ENCODE data around the gene FMO5. TPM values are rescaled to one million over a fixed set of nuclear protein-coding genes. Genes with fewer than 3 reads are reported as not detected.

Gene FMO5
- total RNA-seq: 2.7 and 3.6 TPM in 2 replicates

GRCh38 chr1:147225193-147225730 is at the start of gene FMO5:
TSS of gene FMO5 (minus strand) at chr1:147225339. CDS start at chr1:147225029, 310 bp downstream.
- H2AFZ ChIP-seq (ENCODE audit: low read length): peak within 1 kb of the TSS; percentile 100
- no peak for TF ChIP-seq CTCF (IDR thresholded peaks at IDR 0.05; ENCODE audit: extremely low read depth, low read depth, low read length)
- no peaks in the 10 kb centered on the region for H3K36me3 ChIP-seq (ENCODE audit: insufficient read depth, low read length)
- H4K20me1 ChIP-seq (ENCODE audit: insufficient read depth, low read length): no peaks in the 10 kb centered on the region
- H3K4me3 ChIP-seq (ENCODE audit: insufficient read depth, low read length): peak within 1 kb of the TSS; percentile 91
- no peaks in the 10 kb centered on the region for H3K9me3 ChIP-seq (ENCODE audit: low read depth, low read length)
- peak within 1 kb of the TSS; percentile 17 for H3K27ac ChIP-seq (ENCODE audit: low read depth, low read length)
- DNase-seq (ENCODE audit: insufficient read length, low spot score, missing footprints): peak; percentile 95
- H3K4me1 ChIP-seq (ENCODE audit: insufficient read depth, low read length): peaks cover 3% of the 10 kb centered on the region
- H3K4me2 ChIP-seq (ENCODE audit: insufficient read depth, low read length): peak within 1 kb of the TSS; percentile 99
- H3K27me3 ChIP-seq (ENCODE audit: insufficient read depth, low read length): no peaks in the 10 kb centered on the region
- no peaks in the 10 kb centered on the region for H3K79me2 ChIP-seq (ENCODE audit: insufficient read depth, low read length)

GRCh38 chr1:147273409-147274336 is 48.5 kb upstream of the FMO5 start:
- Histone ChIP-seq H2AFZ (ENCODE audit: low read length) (peak overlapping the region; percentile 23), H3K79me2 (ENCODE audit: insufficient read depth, low read length) (no peaks in the 10 kb centered on the region), H3K27ac (ENCODE audit: low read depth, low read length) (peak overlapping the region; percentile 89), H3K4me2 (ENCODE audit: insufficient read depth, low read length) (peak overlapping the region; percentile 76), H3K9me3 (ENCODE audit: low read depth, low read length) (no peaks in the 10 kb centered on the region), H3K4me1 (ENCODE audit: insufficient read depth, low read length) (peaks cover 15% of the 10 kb centered on the region), H3K27me3 (ENCODE audit: insufficient read depth, low read length) (no peaks in the 10 kb centered on the region), H4K20me1 (ENCODE audit: insufficient read depth, low read length) (no peaks in the 10 kb centered on the region), H3K4me3 (ENCODE audit: insufficient read depth, low read length) (no peak overlapping the region), H3K36me3 (ENCODE audit: insufficient read depth, low read length) (peaks cover 46% of the 10 kb centered on the region)
- peak; percentile 57 for TF ChIP-seq CTCF (IDR thresholded peaks at IDR 0.05; ENCODE audit: extremely low read depth, low read depth, low read length)
- peak; percentile 69 for DNase-seq (ENCODE audit: insufficient read length, low spot score, missing footprints)

GRCh38 chr1:147272042-147272441 is 46.9 kb upstream of the FMO5 start:
- H3K36me3 ChIP-seq (ENCODE audit: insufficient read depth, low read length): peaks cover 60% of the 10 kb centered on the region
- H3K9me3 ChIP-seq (ENCODE audit: low read depth, low read length): no peaks in the 10 kb centered on the region
- no peak for TF ChIP-seq CTCF (IDR thresholded peaks at IDR 0.05; ENCODE audit: extremely low read depth, low read depth, low read length)
- H3K79me2 ChIP-seq (ENCODE audit: insufficient read depth, low read length): no peaks in the 10 kb centered on the region
- no peak overlapping the region for H3K4me3 ChIP-seq (ENCODE audit: insufficient read depth, low read length)
- H4K20me1 ChIP-seq (ENCODE audit: insufficient read depth, low read length): no peaks in the 10 kb centered on the region
- no peak overlapping the region for H3K4me2 ChIP-seq (ENCODE audit: insufficient read depth, low read length)
- H3K4me1 ChIP-seq (ENCODE audit: insufficient read depth, low read length): peaks cover 15% of the 10 kb centered on the region
- no peak overlapping the region for H2AFZ ChIP-seq (ENCODE audit: low read length)
- H3K27me3 ChIP-seq (ENCODE audit: insufficient read depth, low read length): no peaks in the 10 kb centered on the region
- peak overlapping the region; percentile 89 for H3K27ac ChIP-seq (ENCODE audit: low read depth, low read length)
- no peak for DNase-seq (ENCODE audit: insufficient read length, low spot score, missing footprints)

DNA sequence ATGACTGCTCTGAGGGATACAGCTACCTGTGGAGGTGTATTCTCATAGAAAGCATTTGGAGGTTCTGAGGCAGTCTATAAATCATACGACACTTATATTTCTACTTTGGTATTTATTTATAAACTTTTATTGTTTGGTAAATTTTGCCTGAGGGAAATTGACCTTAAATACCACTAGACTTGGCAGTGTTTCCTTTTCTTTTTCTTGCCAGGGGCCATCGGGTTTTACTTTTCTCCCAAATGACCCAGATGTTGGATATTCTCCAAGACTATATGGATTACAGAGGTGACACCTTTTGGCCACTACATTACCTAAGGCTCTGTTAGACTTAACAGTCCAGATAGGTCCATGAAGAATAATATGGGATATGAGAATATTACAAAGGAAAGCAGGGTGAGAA is 45.6 kb upstream of the FMO5 start:
- no peaks in the 10 kb centered on the region for H4K20me1 ChIP-seq (ENCODE audit: insufficient read depth, low read length)
- H3K36me3 ChIP-seq (ENCODE audit: insufficient read depth, low read length): peaks cover 62% of the 10 kb centered on the region
- no peak overlapping the region for H3K4me3 ChIP-seq (ENCODE audit: insufficient read depth, low read length)
- no peaks in the 10 kb centered on the region for H3K9me3 ChIP-seq (ENCODE audit: low read depth, low read length)
- H3K4me1 ChIP-seq (ENCODE audit: insufficient read depth, low read length): peaks cover 15% of the 10 kb centered on the region
- no peaks in the 10 kb centered on the region for H3K27me3 ChIP-seq (ENCODE audit: insufficient read depth, low read length)
- TF ChIP-seq CTCF (IDR thresholded peaks at IDR 0.05; ENCODE audit: extremely low read depth, low read depth, low read length): no peak
- no peak overlapping the region for H3K27ac ChIP-seq (ENCODE audit: low read depth, low read length)
- DNase-seq (ENCODE audit: insufficient read length, low spot score, missing footprints): no peak
- no peak overlapping the region for H3K4me2 ChIP-seq (ENCODE audit: insufficient read depth, low read length)
- H2AFZ ChIP-seq (ENCODE audit: low read length): no peak overlapping the region
- H3K79me2 ChIP-seq (ENCODE audit: insufficient read depth, low read length): no peaks in the 10 kb centered on the region

Data from osteoblast (primary cell).